Prostate gland (tissue), 2 donors: ENCODE measurements around the gene TMA7. TPM values are rescaled to one million over a fixed set of nuclear protein-coding genes. Genes with fewer than 3 reads are reported as not detected.

Source experiments
- DNase-seq: peaks from one replicate; pipeline ENCODE4 v3.0.0-alpha.2; 2019; ENCODE audit warnings: low spot score
- H3K27ac ChIP-seq, 2 donors: fragments of 200-600 bp; sonication (generic); 2 replicates each; pipeline ENCODE4 v1.5.1; 2017 to 2019
- H3K27me3 ChIP-seq: fragments of 200-600 bp; sonication (generic); replicated peaks from 2 replicates; pipeline ENCODE4 v1.5.1; 2019; ENCODE audit not compliant: insufficient read depth
- H3K36me3 ChIP-seq, 2 donors: fragments of 200-600 bp; sonication (generic); 1 replicate in 1 of 2; 2 replicates in 1 of 2; pipeline versions ENCODE4 v1.5.1 to v1.8.1; 2017 to 2019
- H3K4me1 ChIP-seq: fragments of 200-600 bp; sonication (generic); replicated peaks from 2 replicates; pipeline ENCODE4 v1.5.1; 2019
- H3K4me3 ChIP-seq, 2 donors: fragments of 200-600 bp; sonication (generic); 2 replicates each; pipeline ENCODE4 v1.5.1; 2017 to 2019
- H3K9me3 ChIP-seq: fragments of 200-600 bp; sonication (generic); 2 replicates; pipeline ENCODE4 v1.5.1; 2017
- CTCF ChIP-seq, 4 experiments: fragments of 200-600 bp in 2 of 4; fragments of 450-650 bp in 2 of 4; sonication (generic) in 2 of 4; IDR thresholded peaks; 1 replicate in 3 of 4; 2 replicates in 1 of 4; pipeline ENCODE4 v1.5.1; 2016 to 2019; ENCODE audit warnings: antibody characterized with exemption in 4 of 4, mild to moderate bottlenecking in 2 of 4, moderate library complexity in 2 of 4
- POLR2A ChIP-seq: fragments of 450-650 bp; IDR thresholded peaks from one replicate; pipeline ENCODE4 v1.6.1; 2016; ENCODE audit warnings: antibody characterized with exemption, mild to moderate bottlenecking
- POLR2AphosphoS5 ChIP-seq: sonication (generic); formaldehyde crosslinking; IDR thresholded peaks from one replicate; pipeline ENCODE4 v1.6.1; 2017; ENCODE audit warnings: antibody characterized with exemption
- WGBS: methylation state at CpG from one replicate; pipeline ENCODE4 v1.1.5; 2018; 5-methylcytosine and 5-hydroxymethylcytosine counted together
- intact Hi-C: fragments of 100-400 bp; cut with DNase I; formaldehyde crosslinking; loops from one replicate; pipeline ENCODE4 v1.14.2; 2022
- total RNA-seq, 2 donors: library from RNA; depleted of rRNA; stranded (reverse); fragments of >200 nt; gene quantifications; one replicate each; pipeline ENCODE4 v1.1.0, GENCODE V29; 2016

Gene TMA7
- total RNA-seq, 2 donors from 2014 or later = 310 to 446 TPM

- H3K27me3 ChIP-seq = no peaks in the 10 kb centered on the region
- peaks cover 30 to 69% of the 10 kb centered on the region in 2 donors for H3K36me3 ChIP-seq
- DNase-seq = no peak
- no peak overlapping the region for H3K4me3 ChIP-seq
- no peaks in the 10 kb centered on the region for H3K9me3 ChIP-seq
- TF ChIP-seq POLR2A (no peak), CTCF (IDR thresholded peaks at IDR 0.05) (no peak), POLR2AphosphoS5 (no peak)
- intact Hi-C loops = no loop called here
- WGBS = 79% methylated on average over 25 of the region's 25 CpGs
- H3K27ac ChIP-seq = no peak overlapping the region
- H3K4me1 ChIP-seq = no peaks in the 10 kb centered on the region
These were observed 25.4 kb upstream of the TMA7 start for GRCh38 chr3:48414376-48415250.

GRCh38 chr3:48415251-48415953 is 24.7 kb upstream of the TMA7 start:
- 88% methylated on average over 24 of the region's 24 CpGs for WGBS
- Histone ChIP-seq H3K36me3 (peaks cover 28 to 62% of the 10 kb centered on the region in 2 donors), H3K27ac (no peak overlapping the region), H3K27me3 (no peaks in the 10 kb centered on the region), H3K4me1 (no peaks in the 10 kb centered on the region), H3K4me3 (no peak overlapping the region), H3K9me3 (no peaks in the 10 kb centered on the region)
- no peak for DNase-seq
- intact Hi-C loops = no loop called here
- TF ChIP-seq POLR2AphosphoS5 = no peak
- TF ChIP-seq CTCF (IDR thresholded peaks at IDR 0.05) = no peak
- TF ChIP-seq POLR2A = no peak

DNA sequence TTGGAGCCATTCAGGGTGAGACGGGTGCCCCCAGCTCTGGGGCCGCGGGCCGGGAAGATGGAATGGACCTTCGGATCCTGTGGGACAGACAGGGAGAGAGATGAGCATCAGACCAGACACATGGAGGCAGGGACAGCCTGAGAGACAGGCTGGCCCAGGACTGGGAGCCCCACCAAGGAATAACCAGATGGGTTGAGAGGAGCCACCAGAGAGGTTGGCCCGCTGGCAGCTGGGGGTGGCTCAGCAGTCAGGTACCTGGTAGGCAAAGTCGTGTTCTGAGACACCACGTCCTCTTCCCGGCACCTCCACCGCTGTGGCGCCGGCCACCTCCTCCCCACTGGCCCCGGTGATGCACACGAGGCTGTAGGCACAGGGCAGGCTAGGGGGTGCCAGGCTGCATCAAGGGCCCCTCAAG is 24.0 kb upstream of the TMA7 start:
- H3K4me3 ChIP-seq = no peak overlapping the region
- H3K27ac ChIP-seq = no peak overlapping the region
- peaks cover 28 to 55% of the 10 kb centered on the region in 2 donors for H3K36me3 ChIP-seq
- no peaks in the 10 kb centered on the region for H3K4me1 ChIP-seq
- TF ChIP-seq POLR2AphosphoS5 = no peak
- TF ChIP-seq CTCF (IDR thresholded peaks at IDR 0.05) = no peak
- no peak for TF ChIP-seq POLR2A
- WGBS = 85% methylated on average over 13 of the region's 14 CpGs
- no peak for DNase-seq
- no peaks in the 10 kb centered on the region for H3K27me3 ChIP-seq
- no peaks in the 10 kb centered on the region for H3K9me3 ChIP-seq
- intact Hi-C loops = no loop called here

- Histone ChIP-seq H3K4me3 (no peak overlapping the region), H3K36me3 (peaks cover 28 to 51% of the 10 kb centered on the region in 2 donors), H3K4me1 (no peaks in the 10 kb centered on the region), H3K27me3 (no peaks in the 10 kb centered on the region), H3K9me3 (no peaks in the 10 kb centered on the region), H3K27ac (no peak overlapping the region)
- 95% methylated on average over 4 of the region's 4 CpGs for WGBS
- no peak for TF ChIP-seq POLR2AphosphoS5
- TF ChIP-seq POLR2A = no peak
- no peak for TF ChIP-seq CTCF (IDR thresholded peaks at IDR 0.05)
- intact Hi-C loops = no loop called here
- DNase-seq = no peak
These were observed 23.5 kb upstream of the TMA7 start for GRCh38 chr3:48416546-48416945.
